Measurements from ENCODE around the gene GNRH2.

DNA sequence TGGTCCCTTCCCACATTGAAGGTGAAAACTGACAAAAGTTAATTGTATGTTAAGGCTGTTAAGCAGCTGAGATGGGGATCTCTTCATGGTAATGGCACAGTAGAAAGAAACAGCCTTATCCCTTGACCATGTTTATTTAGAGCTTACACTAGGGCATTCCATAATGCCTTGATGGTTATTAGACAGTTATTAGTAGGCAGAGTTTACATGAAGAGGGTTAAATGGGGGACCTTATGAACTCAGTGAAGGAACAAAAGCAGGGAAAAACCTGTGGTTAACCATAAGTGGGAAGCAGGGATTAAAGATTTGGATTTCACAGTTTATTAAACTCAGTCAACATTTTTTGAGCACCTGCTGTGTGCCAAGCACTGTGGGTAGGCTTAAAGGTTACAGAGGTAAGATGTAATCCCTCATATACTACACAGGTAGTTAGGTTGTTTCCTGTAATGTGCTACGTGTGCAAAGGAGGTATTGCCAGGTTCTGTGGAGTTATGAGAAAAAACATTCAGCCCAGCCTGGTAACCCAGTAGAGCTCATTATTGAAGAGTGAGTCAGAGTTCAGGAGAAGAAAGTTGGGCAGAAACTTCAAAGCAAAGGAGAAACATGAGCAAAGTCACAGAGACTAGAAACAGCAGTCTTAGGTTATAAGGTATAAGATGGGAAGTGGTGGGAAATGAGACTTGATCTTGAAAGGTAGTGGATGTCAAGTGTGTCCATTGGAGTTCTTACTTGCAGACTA is 32.3 kb upstream of the GNRH2 start:
- TF ChIP-seq POLR2AphosphoS5 (IDR thresholded peaks at IDR 0.05; ENCODE audit: low read depth, low read length) (no peak), POLR2A (IDR thresholded peaks at IDR 0.05; ENCODE audit: low read depth, low read length) (no peak)
